NCI-H2227 (cell line): ENCODE data around the gene RAMP1.

Experiments used
- DNase-seq: peaks from one replicate; lab custom pipeline; 2025; ENCODE audit not compliant: unreplicated experiment; lab: John Stamatoyannopoulos, UW

The RAMP1 gene

GRCh38 chr2:237913193-237913917 lies 53.9 kb downstream of the RAMP1 start:
- no peak for DNase-seq

GRCh38 chr2:237915576-237915975 lies 56.2 kb downstream of the RAMP1 start:
- no peak for DNase-seq

GRCh38 chr2:237916296-237916695 lies 56.9 kb downstream of the RAMP1 start:
- DNase-seq = no peak

- no peak for DNase-seq
Measured at GRCh38 chr2:237917696-237918374, 58.4 kb downstream of the RAMP1 start.

- no peak for DNase-seq
Measured at GRCh38 chr2:237919593-237919992, 60.2 kb downstream of the RAMP1 start.

- DNase-seq = no peak
Measured at GRCh38 chr2:237920673-237921072, 61.2 kb downstream of the RAMP1 start.

GRCh38 chr2:237921967-237922492 lies 62.6 kb downstream of the RAMP1 start:
- DNase-seq = no peak

- no peak for DNase-seq
Measured at GRCh38 chr2:237922641-237923361, 63.4 kb downstream of the RAMP1 start.

GRCh38 chr2:237923481-237924163 lies 64.2 kb downstream of the RAMP1 start:
- DNase-seq = no peak

GRCh38 chr2:237924164-237924534 lies 64.7 kb downstream of the RAMP1 start:
- no peak for DNase-seq

GRCh38 chr2:237927135-237927534 lies 67.7 kb downstream of the RAMP1 start:
- no peak for DNase-seq

- DNase-seq = no peak
Measured at GRCh38 chr2:237927986-237928385, 68.6 kb downstream of the RAMP1 start.

- no peak for DNase-seq
Measured at GRCh38 chr2:237929979-237930378, 70.6 kb downstream of the RAMP1 start.

- no peak for DNase-seq
Measured at GRCh38 chr2:237931205-237931721, 71.8 kb downstream of the RAMP1 start.

GRCh38 chr2:237932731-237933131 lies 73.3 kb downstream of the RAMP1 start:
- DNase-seq = no peak

GRCh38 chr2:237934186-237934585 lies 74.8 kb downstream of the RAMP1 start:
- DNase-seq = no peak

- DNase-seq = no peak
Measured at GRCh38 chr2:237935740-237936452, 76.5 kb downstream of the RAMP1 start.

GRCh38 chr2:237939251-237939650 lies 79.8 kb downstream of the RAMP1 start:
- no peak for DNase-seq

- DNase-seq = no peak
Measured at GRCh38 chr2:237940828-237941227, 81.4 kb downstream of the RAMP1 start.

- no peak for DNase-seq
Measured at GRCh38 chr2:237941239-237941638, 81.8 kb downstream of the RAMP1 start.
